Skeletal muscle cell (primary cell): Measurements from ENCODE around the gene C14orf180.

Experiments
- DNase-seq: peaks from one replicate; pipeline ENCODE4 v3.0.0-alpha.2; 2010; ENCODE audit warnings: low read depth
- H3K4me3 ChIP-seq: 2 replicates; pipeline ENCODE4 v1.5.1; 2011; ENCODE audit warnings: low read depth, mild to moderate bottlenecking, control low read depth, low read length, moderate library complexity

The C14orf180 gene

DNA sequence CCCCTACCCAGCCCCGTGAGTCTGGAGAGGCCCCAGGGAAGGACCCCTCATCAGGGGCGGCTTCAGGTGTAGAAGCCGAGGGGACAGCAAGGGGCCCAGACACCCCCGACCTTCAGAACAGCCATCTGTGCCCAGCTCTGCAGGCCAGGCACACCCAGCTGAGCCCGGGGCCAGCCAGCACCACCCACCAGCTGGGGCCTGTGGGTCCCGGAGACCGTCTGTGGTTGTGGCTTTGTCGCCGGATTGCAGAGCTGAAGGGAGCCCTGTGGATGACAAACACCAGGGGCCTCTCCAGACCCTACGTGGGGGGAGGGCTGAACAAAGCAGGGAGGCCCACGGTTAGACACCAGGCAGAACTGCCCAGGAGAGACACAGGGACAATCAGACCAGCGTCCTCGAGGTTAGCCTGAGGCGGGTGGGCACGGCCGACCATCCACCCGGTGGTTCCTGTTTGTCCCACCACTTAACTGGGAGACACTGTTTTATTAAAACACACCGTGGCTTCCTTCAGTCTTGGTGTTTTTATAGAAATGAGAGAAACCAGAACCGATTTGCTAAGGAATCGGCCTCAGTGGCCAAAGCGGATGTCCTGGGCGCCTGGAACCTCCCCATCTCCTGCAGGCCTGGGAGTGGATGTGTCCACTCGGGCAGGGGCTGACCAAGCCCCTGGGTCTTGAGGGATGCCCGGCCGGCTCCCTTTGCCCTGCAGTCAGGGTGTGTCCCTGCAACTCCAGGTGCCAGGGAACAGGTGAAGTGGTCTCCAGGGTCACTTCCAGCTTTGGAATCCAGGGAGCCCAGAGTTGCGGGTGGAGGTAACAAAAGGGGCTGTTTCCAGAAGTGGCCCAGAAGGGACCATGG, 10.0 kb downstream of the C14orf180 start:
- H3K4me3 ChIP-seq, result no peak overlapping the region
- no peak for DNase-seq

DNA sequence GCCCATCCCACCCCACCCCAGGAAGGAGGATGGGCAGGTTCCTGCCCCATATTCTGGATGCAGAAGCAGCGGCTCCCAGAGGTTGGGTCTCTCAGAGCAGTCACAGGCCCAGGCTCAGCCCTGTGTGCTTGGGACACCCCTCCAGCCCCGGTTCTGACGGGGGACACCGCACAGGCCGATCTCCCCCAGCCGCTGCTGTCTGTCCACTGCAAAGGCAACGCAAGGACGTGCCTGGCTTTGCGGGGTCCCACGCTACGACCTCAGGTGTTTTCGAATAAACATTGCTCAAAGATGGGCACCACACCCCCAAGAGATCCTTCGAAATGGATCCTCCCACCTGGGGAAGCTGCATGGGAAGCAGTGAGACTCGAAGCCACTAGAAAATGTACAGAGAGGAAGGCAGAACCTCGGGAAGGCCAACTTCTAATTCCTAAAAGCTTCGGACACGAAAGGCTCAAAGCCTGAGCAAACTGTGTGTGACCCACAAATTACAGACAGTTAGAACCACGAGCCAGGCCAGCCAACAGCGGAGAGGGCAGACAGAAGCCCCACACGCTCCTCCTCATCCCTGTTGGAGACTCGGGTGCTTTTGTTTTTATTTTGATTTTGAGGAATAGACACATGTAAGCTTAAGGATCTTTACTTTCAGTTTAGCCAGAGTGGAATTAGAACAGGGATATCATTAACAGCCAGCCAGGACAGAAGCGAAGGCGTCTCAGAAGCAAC, 10.8 kb downstream of the C14orf180 start:
- no peak for DNase-seq
- peak overlapping the region; percentile 15 for H3K4me3 ChIP-seq

DNA sequence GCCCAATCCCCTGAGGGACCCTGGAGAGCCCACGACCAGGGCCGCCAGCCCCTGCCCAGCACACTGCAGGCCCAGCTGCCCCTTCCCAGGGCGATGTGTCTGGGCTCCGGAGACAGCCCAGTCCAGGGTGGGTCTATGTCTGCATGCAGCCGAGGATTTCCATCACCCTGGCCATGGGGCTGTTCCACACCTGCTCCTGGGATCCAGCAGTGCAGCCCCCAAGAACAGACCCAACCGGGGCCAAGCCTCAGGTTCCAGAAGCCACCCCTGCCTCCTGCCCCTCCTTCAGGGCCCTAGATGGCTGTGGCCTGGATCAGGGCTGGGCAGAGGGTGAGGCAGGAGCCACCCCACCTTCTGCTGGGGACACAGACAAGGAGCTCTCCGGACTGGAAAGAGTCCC, 11.5 kb downstream of the C14orf180 start:
- H3K4me3 ChIP-seq, result no peak overlapping the region
- DNase-seq, result no peak

DNA sequence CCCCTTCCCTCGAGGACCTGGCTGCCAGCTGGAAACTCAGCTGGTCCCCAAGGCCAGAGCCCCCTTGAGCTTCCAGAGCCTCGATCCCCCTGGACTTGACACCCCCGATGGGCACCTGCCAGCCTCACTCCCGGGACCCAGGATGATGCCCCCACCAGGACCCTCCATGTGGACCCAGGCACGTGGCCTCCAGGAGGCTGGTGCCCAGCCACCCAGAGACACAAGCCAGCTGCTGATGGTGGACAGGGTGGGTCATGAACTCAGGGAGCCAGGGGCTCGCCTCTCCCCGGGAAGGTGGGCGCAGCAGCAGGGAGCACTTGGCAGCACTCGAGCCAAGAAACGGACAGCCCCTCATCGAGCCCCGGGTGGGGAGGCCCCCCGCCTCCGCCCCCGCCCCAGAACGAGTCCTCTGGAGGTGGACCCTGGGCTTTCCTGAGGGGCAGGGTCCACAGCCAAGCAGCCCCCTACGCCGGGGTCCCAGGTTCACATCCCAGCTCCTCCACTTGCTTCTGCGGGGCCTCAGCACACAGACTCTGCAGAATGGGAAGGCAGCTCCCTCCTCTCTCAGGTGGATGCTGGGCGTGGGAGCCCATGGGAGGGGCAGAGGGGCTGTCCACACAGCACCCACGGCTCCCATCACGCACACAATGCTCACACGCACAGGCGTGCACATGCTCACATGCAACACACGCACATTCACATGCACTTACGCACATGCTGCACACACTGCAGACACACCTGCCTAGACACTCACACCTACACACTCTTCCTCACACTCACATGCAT, 12.1 kb downstream of the C14orf180 start:
- DNase-seq, result no peak

DNA sequence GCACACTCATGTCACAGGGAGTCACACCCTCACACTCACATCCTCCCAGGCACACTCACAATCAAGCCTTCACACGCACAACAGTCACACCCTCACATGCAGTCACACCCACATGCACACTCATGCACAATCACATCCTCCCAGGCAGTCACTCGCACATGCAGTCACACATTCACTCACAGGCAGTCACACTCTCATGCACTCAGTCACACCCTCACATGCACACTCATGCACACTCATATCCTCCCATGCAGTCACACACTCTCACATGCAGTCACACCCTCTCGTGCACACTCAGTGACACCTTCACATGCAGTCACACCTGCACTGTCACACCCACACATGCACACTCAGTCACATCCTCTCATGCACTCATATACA, 12.7 kb downstream of the C14orf180 start:
- no peak overlapping the region for H3K4me3 ChIP-seq
- no peak for DNase-seq

More for the DNA sequence above, 12.1 kb downstream of the C14orf180 start:
- H3K4me3 ChIP-seq, result no peak overlapping the region

DNA sequence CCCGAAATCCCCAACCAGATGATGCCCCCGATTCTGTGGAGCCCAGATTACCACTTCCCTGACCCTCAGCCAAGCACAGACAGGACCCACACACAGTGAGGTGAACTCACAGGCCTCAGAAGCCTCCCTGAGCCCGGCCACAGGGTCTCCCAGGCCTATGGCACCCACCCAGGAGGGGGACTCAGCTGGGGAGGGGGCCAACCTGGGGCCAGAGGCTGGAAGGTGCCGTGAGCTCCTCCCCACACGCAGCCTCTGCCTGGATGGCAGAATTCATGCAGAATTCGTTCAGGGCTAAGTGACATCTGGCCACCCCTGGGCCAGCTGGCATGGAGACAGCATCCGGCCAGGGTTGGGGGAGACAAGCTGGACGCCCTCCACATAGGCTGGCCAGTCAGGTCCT, 13.2 kb downstream of the C14orf180 start:
- DNase-seq, result no peak
- H3K4me3 ChIP-seq, result no peak overlapping the region

DNA sequence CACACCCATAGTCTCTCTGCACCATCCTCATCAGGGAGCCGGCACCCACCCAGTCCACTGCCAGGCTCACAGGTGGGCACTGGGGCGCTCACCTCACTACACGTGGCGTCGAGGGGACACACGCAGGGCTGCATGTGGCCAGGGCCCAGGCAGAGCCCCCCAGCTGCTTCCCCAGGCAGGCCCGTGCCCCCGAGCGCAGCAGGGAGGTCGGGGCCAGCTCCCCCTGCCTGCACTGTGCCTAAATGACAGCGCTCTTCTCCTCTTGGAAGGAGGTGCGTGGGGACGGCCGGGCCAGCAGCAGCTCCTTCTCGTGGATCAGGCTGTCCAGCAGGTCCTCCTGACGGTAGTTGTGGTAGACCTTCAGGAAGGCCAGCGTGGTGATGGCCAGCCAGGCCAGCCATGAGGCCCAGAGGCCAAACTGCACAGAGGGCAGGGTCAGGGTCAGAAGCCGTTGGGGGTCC, 13.7 kb downstream of the C14orf180 start:
- no peak overlapping the region for H3K4me3 ChIP-seq
- DNase-seq, result no peak

DNA sequence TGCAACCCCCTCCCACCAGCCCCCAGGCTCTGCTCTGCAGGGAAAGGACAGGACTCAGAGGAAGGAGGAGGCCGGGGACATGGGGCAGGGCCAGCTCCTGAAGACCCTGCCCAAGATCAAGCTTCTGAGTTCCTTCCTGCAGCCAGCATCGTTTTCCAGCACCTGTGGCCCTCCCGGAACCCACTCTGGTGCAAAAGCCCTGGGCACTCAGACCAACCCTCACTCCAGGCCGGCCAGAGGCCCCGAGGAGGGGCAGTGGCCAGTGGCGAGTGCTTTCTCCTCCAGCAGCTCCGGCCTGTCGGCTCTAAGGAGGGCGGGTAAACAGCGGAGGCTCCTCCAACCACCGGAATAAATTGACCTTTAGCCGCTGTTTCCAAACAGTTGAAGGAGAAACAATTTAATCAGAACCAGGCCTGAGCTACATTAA, 14.2 kb downstream of the C14orf180 start:
- no peak overlapping the region for H3K4me3 ChIP-seq
- no peak for DNase-seq

DNA sequence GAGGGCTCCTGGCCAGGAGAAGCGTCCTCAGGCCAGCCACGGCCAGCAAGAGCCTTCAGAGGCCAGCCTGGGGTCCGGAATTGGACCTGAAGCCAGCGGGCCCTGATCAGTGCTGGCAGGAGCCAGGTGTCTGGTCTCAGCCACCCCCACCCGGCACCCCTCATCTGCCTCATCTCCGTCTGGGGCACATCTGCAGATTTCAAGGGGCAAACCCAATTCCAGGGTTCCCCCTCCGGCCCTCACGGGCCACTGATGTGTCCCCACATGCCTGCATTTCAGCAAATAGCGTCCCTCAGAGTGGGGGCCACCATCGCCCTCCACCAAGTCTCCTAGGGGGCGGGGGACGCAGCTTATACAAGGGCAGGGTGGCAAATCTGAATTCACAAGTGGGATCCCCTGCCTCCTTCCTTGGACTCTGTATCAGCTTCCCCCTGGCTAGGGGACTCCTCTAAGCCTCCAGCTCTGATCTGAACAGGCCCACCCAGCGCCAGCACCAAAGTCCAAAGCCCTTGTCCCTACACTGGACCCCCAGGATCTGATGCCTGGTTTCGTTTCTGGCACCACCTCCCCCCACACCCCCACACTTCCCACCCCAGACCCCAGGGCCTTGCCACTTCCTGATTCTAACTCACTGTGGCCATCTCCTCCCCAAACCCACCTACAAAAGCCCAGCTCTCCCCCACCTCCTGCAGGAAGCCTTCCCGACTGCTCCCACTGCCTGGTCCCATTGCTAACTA, 14.9 kb downstream of the C14orf180 start:
- DNase-seq, result no peak
- H3K4me3 ChIP-seq, result no peak overlapping the region

DNA sequence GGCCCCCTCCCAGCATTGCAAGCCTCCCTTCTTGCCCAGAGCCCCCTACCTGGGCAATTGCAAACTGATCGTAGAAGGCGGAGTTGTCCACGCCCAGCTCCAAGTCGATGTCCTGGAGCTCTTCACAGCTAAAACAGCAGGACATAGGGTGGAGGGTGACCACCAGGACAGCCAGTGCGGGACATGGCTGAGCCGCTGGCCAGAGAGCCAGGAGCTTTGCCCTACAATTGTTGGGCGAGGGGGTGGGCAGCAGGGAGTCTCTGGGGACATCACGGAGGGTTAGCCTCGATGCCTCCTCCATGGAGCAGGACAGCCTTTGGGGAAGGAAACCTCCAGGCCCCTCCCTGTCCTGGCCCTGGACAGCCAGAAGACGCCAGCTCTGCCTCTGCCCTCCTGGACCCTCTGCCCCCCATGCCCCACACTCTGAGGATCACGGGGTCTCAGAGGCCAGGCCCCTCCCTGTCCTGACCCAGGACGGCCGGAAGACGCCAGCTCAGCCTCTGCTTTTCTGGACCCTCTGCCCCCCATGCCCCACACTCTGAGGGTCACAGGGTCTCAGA, 15.6 kb downstream of the C14orf180 start:
- no peak for DNase-seq
- no peak overlapping the region for H3K4me3 ChIP-seq

DNA sequence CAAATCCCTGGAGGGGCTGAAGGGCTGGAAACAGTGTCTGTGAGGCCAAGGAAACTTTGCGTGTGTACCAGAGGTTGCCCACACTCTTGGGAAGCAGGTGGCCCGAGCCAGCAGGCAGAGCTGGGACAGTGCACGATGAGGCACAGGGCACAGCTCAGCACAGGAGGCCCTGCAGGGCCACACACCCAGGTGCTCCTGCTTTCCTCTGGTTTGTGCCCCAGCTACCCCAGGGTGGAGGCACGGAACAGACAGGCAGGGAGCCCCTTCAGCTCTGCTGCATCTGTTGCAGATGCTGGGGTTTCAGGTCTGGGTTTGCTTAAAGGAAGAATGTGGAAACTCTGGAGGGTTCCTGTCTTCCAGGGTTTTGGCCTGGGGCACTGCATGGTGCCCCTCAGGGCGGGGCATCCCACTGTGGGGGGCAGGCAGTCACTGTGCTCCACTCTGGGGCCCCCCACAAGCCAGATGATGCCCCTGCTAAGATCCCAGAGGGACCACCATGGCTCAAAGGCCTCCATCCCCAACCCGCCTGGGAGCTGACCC, 16.4 kb downstream of the C14orf180 start:
- no peak for DNase-seq
- H3K4me3 ChIP-seq, result no peak overlapping the region

DNA sequence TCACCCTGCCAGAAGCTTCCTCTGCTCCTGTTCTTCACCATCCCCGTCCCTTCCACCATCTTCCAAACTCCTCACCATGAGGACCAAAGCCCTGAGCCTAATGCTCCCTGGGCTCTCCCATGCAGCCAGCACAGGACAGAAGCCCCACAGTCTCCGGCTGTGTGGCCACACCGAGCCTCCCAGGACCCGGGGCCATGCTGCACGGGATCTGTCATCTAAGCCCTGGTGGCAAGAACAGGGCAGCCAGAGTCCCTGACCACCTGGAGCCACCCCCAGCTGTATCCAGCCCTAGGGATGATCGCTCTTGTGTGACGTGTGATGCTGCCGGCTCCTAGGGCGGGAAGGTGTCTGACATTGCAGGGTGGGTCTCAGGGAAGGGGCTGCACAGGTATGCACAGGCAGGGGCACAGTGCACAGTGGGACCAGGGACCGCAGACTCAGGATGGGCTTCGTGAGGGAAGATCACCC, 16.9 kb downstream of the C14orf180 start:
- no peak for DNase-seq
- no peak overlapping the region for H3K4me3 ChIP-seq

DNA sequence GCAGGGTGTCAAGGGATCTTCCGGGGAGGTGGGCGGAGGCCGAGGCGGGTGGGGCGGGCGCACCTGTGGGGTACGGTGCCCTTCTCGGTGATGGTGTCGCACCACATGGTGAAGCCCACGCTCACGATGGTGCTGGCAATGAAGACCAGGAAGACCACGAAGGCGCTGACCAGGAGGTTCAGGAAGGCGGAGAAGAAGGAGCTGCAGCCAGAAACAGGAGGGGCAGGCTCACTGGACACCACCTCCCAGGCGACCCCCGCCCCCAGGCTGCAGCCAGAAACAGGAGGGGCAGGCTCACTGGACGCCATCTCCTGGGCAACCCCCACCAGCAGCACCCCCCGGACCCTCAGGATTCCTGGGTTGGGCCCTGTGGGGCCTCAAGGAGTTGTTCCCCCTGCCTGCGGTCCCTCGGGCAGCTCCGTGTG, 17.4 kb downstream of the C14orf180 start:
- DNase-seq, result no peak
- no peak overlapping the region for H3K4me3 ChIP-seq

DNA sequence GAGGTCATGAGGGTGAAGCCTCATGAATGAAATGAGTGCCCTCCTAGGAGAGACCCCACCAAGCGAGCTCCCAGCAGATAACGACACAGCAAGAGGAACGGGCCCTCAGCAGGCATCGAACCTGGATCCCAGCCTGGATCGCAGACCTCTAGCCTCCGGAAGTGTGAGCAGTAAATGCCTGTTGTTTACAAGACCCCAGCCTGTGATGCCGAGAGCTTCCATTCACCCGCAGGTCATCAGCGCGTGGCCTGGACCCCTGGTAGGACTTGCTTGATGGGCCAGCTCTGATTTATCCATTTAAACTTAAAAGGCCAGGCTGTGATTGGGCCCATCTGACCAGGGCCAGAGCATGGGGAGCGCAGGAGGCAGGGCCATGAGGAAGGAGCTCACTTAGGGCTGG, 18.0 kb downstream of the C14orf180 start:
- DNase-seq, result no peak
- H3K4me3 ChIP-seq, result no peak overlapping the region

DNA sequence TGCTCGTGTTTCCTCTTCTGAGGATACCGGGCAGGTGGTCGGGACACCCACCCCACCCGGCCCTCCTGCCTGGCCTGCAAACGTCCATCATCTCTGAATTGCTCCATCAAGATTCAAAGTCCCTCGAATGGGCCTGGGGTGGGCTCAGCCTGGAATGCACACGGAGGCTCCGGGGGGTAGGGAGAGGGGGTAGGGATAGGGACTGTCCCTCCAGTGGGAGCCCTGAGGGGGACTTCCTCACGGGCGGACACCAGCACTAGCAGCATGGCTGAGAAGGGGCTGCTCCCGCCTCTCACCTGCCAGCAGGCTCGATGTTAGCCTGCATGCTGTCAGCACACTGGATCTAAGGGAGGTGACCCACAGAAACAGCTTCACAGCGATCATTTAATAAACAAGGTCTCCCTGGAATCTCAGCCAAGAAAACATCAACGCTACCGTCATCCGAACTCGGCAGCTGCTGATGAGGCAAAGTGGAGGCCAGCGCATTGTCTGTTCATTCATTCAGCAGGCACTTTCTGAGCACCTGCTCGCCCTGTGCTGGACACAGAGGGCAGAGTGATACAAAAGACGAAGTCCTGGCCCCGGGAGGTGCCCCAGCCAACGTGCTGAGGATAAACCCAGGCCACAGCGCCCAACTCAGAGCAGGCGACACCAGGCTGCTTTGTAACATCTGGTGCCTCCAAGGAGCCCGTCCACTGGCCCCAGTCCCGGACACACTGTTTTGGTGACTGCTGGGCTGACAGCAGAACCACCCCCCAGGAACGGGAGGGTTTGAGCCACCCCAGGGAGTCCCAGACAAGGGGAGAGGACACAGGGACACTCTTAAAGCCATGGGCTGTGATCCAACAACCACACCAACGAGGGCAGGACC, 18.7 kb downstream of the C14orf180 start:
- DNase-seq, result no peak
- H3K4me3 ChIP-seq, result no peak overlapping the region

DNA sequence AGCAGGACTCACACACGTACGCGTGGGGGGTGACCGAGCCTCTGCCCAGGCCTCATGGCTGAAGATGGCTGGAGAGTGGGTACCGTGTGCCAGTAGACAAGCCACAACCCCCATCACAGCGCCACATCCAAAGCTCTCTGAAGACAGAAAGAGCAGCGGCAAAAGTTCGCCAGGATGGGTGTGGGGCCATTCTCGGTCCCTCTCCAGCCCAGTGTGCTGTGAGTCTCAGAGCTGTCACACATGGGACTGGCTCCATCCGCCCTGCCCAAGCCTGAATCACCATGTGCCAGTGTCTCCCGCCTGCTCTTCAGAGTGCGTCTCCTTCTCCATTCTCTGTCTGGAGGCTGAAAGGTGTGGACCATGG, 19.3 kb downstream of the C14orf180 start:
- no peak overlapping the region for H3K4me3 ChIP-seq
- DNase-seq, result no peak

DNA sequence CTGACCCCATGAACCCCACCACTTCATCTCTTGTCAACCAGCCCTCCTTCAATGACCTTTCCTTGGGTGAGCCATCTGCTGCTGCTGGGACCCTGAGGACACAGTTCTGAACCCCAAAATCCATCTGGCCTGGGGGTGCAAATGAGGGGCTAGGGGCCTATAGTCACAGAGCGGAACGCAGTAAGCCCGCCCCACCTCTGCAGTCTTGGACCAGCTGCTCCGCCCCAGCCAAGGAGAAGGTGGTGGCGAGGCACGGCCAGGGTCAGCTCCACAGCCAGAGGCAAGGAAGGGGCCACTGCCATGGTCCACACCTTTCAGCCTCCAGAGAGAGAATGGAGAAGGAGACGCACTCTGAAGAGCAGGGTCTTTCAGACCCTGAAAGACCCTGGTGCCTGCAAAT, 19.9 kb downstream of the C14orf180 start:
- no peak for DNase-seq
- H3K4me3 ChIP-seq, result no peak overlapping the region

DNA sequence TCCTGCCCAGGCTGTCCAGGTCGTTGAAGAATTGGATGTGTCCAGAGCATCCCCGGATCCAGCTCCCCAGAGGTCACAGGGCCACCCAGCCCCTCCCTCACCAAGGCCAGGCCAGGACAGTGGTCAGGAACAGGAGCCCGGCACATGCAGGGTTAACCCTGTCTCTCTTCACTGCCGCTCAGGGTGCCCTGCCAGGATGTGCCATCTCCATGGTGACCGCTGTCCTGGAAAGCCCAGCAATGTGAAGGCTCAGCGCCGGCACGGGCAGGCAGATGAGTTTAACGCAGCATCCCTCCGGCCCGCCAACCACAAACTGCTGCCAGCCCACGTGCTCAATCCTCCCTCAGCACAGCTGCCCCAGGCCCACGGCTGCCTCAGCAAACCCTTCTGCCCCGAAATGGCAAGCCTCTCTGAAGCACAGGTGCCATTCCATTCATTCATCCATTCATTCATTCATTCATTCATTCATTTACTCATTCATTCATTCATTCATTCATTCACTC, 20.6 kb downstream of the C14orf180 start:
- H3K4me3 ChIP-seq, result no peak overlapping the region
- DNase-seq, result no peak
